LNCaP clone FGC (cell line): ENCODE data around the gene TMEM50B.

Experiments
- DNase-seq: peaks from one replicate; pipeline ENCODE4 v3.0.0-alpha.2; 2011; ENCODE audit warnings: low read depth
- H3K4me3 ChIP-seq: 2 replicates; pipeline ENCODE4 v1.5.1; 2011; ENCODE audit warnings: mild to moderate bottlenecking, low read depth, low read length, control low read depth
- TF ChIP-seq, protein P1 (sequence below): IDR thresholded peaks from 2 replicates; pipeline ENCODE4 v1.5.1; 2012; ENCODE audit warnings: mild to moderate bottlenecking; ENCODE audit not compliant: control insufficient read depth, insufficient read depth; ENCODE audit errors: extremely low read depth

Gene TMEM50B

DNA sequence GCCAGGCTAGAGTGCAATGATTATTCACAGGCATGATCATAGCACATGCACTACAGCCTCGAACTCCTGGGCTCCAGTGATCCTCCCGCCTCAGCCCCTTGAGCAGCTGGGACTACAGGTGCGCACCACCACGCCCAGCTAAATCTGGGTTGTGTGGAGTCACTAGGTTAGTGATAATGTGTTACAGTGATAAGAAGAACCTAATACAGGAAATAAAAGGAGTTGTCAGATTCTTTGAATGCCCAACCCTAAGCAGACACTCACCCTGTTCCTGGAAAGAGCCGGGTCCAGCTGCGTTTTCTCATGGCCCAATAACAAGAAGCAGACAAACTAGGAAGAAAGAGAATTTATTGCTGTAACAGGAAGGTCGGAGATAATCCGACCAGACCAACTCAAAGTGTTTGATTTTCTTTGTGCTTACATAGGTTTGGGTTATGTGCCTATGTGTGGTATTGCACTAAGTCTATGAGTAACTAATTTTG is 67.8 kb downstream of the TMEM50B start:
- DNase-seq = no peak
- TF ChIP-seq, protein P1, sequence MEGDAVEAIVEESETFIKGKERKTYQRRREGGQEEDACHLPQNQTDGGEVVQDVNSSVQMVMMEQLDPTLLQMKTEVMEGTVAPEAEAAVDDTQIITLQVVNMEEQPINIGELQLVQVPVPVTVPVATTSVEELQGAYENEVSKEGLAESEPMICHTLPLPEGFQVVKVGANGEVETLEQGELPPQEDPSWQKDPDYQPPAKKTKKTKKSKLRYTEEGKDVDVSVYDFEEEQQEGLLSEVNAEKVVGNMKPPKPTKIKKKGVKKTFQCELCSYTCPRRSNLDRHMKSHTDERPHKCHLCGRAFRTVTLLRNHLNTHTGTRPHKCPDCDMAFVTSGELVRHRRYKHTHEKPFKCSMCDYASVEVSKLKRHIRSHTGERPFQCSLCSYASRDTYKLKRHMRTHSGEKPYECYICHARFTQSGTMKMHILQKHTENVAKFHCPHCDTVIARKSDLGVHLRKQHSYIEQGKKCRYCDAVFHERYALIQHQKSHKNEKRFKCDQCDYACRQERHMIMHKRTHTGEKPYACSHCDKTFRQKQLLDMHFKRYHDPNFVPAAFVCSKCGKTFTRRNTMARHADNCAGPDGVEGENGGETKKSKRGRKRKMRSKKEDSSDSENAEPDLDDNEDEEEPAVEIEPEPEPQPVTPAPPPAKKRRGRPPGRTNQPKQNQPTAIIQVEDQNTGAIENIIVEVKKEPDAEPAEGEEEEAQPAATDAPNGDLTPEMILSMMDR = no peak
- no peak overlapping the region for H3K4me3 ChIP-seq

DNA sequence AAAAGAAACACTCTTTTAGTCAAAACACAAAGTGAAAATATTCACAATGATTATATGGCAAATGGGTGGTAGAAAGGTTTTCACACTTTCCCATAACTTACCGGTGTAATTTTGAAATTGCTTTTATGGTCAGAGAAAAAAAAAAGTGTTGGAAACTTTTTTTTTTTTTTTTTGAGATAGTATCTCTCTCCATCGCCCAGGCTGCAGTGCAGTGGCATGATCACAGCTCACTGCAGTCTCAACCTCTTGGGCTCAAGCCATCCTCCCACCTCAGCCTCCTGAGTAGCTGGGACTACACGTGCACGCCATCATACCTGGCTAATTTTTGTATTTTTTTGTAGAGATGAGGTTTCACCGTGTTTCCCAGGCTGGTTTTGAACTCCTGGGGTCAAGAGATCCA is 73.3 kb downstream of the TMEM50B start:
- H3K4me3 ChIP-seq = no peak overlapping the region
- TF ChIP-seq, protein P1 = no peak
- DNase-seq = no peak

DNA sequence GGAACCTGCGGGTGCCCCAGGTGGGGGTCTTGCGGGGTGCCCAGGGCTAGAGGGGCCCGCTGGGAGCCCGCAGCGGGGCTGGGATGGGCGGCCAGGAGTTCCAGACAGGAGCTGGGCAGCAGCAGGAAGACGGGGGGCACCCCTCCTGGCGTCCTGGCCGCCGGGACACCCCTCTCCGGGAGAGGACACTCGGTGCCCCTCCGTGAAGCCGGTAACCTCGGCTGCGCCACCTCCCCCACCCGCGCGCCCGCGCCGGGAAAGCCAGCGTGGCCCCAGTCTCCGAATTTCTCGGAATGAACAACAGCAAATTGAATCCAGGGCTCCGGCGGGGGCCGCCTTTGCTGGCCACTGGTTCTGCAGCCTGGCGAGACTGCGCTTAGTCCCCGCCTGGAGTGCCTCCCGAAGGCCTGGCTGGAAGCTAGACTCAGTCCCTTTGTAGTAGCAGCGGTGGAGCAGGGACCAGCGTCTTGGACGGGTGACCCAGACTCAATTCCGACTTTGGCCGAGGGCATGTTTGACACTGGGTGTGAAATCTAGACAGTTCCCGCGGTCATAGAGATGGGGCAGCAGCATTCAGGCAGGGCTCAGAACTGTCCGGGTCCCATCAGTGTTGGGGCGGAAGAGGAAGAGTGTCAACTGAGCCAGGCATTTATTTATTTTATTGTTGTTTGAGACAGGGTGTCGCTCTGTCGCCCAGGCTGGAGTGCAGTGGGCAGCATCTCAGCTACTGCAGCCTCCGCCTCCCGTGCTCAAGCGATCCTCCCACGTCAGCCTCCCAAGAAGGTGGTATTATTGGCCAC is 75.8 kb downstream of the TMEM50B start:
- peak overlapping the region; percentile 72 for H3K4me3 ChIP-seq
- TF ChIP-seq, protein P1 = no peak
- peak; percentile 8 for DNase-seq

DNA sequence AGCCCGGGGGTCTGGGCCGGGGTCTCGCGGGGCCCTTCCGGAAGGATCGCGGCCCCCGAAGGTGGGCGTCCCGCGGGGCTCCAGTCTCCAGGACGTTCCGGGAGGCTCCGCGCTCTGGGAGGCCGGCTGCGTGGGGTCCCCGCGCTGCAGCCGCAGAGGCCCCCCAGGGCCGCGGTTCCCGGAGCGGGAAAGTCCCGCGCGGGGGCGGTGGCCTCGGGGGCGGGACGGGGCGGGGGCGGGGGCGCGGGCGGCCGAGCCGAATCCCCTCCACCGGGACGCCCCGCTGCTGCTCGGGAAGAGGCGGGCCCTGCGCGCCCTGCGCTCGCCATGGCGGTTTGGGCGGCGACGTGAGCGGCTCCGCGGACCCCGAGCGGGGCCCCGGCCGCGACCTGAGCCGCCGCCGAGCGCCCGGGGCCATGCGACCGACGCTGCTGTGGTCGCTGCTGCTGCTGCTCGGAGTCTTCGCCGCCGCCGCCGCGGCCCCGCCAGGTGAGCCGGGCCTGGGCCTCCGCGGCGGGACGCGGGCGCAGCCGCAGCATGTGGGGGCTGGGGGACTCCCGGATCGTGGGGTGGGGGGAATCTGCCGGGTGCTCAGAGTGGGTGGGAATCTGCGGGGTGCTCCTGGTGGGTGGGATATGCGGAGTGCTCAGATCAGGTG is 76.5 kb downstream of the TMEM50B start, which contains the start of gene IFNGR2:
Gene IFNGR2, plus strand, starts transcription at position 286 of the 658 bp plus-strand sequence. Its CDS starts 131 bp downstream, at position 417.
- H3K4me3 ChIP-seq = peak within 1 kb of the TSS; percentile 72
- no peak for DNase-seq
- TF ChIP-seq, protein P1 = no peak

DNA sequence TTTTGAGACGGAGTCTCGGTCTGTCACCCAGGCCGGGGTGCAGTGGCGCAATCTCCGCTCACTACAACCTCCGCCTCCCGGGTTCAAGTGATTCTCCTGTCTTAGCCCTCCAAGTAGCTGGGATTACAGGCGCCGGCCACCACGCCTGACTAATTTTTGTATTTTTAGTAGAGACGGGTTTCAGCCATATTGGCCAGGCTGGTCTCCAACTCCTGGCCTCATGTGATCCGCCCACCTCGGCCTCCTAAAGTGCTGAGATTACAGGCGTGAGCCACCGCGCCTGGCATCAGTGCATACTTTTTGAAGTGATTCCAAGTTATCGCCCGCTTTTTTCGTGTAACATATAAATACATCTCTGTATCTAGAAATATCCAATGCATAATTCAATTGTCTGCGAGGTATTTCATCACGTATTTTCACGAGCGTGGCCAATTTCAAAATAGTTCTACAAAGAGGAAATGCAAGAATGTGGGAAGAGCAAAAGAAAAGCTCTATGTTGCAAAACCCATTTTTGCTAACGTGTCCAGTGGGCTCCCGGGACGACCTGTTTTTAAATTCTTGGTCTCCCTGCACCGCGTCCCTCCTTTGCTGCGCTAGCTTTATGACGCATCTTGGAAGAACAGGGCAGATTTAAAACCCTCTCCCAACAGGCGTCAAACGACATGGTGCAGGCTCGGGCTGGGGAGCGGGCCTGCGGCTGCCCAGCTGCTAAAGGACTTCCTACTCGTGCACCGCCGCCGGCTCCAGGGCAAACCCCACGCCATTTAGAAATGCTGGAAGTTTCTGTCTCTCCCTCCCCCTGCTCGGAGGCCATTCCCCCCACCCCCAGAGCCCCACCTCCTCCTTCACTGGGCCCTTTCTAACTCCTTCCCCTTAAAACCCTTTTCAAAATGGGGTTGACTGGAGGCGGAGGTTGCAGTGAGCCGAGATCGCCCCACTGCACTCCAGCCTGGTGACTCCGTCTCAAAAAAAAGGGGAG is 77.5 kb downstream of the TMEM50B start:
- TF ChIP-seq, protein P1 = no peak
- H3K4me3 ChIP-seq = peak overlapping the region; percentile 72
- no peak for DNase-seq

DNA sequence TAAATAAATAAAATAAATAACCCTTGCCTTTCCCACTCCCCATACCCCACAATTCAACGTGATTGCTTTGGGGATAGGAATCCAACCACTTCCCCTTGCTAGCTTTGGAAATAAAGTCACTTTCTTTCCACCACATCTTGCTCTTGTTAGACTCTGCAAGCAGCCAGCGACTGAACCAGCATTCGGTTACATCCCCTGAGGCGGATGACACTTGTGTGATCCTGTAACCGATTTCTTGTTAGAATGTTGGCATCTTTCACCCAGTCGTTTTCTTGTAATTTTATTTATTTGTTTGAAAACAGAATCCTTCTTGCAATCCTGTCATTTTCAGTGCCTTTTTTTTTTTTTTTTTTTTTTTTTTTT is 78.2 kb downstream of the TMEM50B start:
- TF ChIP-seq, protein P1 = no peak
- H3K4me3 ChIP-seq = no peak overlapping the region
- DNase-seq = no peak
